Activated T-cell treated with anti-CD3 and anti-CD28 coated beads, Interleukin-2, amount 50 U/mL, for 48 hours (primary cell): Measurements from ENCODE around the gene WNT8B.

ENCODE experiments used
- DNase-seq, 2 experiments: peaks; one replicate each; pipeline ENCODE4 v3.0.0-alpha.2; 2020

The WNT8B gene

GRCh38 chr10:100462709-100463108 is at the start of gene WNT8B:
Gene WNT8B, plus strand, starts transcription at chr10:100463009. Its CDS starts 160 bp downstream, at chr10:100463169.
- no peak for DNase-seq

- no peak for DNase-seq
Observed at GRCh38 chr10:100413173-100413572, 49.6 kb upstream of the WNT8B start.

- no peak for DNase-seq
Observed at GRCh38 chr10:100419911-100420449, 42.8 kb upstream of the WNT8B start.

GRCh38 chr10:100427374-100427773 is 35.4 kb upstream of the WNT8B start:
- no peak for DNase-seq

- DNase-seq: peak; percentile 98 to 99
Observed at GRCh38 chr10:100433253-100434240, 29.3 kb upstream of the WNT8B start.

- DNase-seq: no peak
Observed at GRCh38 chr10:100436255-100436654, 26.6 kb upstream of the WNT8B start.

GRCh38 chr10:100438674-100439315 is 24.0 kb upstream of the WNT8B start:
- DNase-seq: no peak

- DNase-seq: no peak
Observed at GRCh38 chr10:100442548-100442947, 20.3 kb upstream of the WNT8B start.

- DNase-seq: no peak
Observed at GRCh38 chr10:100446130-100446761, 16.6 kb upstream of the WNT8B start.

- DNase-seq: no peak
Observed at GRCh38 chr10:100447663-100448062, 15.1 kb upstream of the WNT8B start.

- DNase-seq: no peak
Observed at GRCh38 chr10:100448951-100449350, 13.9 kb upstream of the WNT8B start.

GRCh38 chr10:100468322-100468721 is 5.5 kb downstream of the WNT8B start:
- no peak for DNase-seq

GRCh38 chr10:100468978-100469377 is 6.2 kb downstream of the WNT8B start:
- DNase-seq: no peak

GRCh38 chr10:100469756-100470155 is 6.9 kb downstream of the WNT8B start:
- no peak for DNase-seq

GRCh38 chr10:100470367-100470766 is 7.6 kb downstream of the WNT8B start:
- no peak for DNase-seq

GRCh38 chr10:100477970-100478369 is 15.2 kb downstream of the WNT8B start:
- no peak for DNase-seq

GRCh38 chr10:100479037-100479436 is 16.2 kb downstream of the WNT8B start:
- DNase-seq: no peak

GRCh38 chr10:100480002-100480401 is 17.2 kb downstream of the WNT8B start:
- DNase-seq: no peak

GRCh38 chr10:100481462-100482081 is 18.8 kb downstream of the WNT8B start:
- peak; percentile 99 to 100 for DNase-seq

GRCh38 chr10:100482181-100482833 is 19.5 kb downstream of the WNT8B start:
- peak; percentile 75 to 82 for DNase-seq

- no peak for DNase-seq
Observed at GRCh38 chr10:100482834-100483185, 20.0 kb downstream of the WNT8B start.
